ENCODE results near the gene CLMP.

Gene CLMP, protein sequence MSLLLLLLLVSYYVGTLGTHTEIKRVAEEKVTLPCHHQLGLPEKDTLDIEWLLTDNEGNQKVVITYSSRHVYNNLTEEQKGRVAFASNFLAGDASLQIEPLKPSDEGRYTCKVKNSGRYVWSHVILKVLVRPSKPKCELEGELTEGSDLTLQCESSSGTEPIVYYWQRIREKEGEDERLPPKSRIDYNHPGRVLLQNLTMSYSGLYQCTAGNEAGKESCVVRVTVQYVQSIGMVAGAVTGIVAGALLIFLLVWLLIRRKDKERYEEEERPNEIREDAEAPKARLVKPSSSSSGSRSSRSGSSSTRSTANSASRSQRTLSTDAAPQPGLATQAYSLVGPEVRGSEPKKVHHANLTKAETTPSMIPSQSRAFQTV

DNA sequence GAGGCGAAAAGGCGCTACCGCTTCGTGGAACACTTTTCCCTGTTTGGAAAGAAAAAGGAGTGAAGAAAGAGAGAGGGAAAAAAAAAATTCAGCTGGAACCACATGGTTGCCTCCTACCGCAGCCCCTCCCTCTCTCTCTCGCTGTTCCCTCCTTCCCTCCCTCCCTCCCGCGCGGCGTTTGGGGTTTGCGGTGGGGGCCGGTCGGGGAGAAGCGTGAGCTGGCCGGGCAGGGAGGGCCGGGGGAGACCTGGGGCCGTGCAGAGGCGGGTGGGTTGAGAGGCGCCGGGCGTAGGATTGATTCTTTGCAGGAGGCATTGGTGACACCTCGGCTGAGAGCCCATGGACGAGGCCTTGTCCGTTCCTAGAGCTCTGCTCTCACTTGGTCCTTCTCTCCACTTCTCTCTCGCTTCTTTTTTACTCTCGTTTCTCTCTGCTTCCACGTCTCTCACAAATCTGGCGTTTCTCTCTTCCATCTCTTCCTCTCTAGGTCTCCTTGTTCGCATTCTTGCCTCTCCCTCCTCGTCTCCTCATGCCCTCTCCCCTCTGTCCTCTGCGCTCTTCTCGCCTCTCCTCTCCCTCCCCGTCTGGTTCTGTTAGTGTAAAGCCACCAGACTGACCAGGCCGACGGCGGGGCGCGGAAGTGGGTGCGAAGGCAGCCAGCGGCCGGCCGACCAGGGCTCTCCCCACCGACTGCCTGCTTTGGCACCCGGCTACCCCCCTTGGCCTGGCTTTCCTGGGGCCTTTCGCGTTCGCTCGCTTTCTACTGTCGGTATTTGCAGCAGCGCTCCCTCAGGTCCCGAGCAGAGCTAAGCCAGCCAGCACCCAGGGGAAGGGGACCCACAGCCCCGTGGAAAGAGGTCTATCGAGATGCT lies at the start of gene CLMP:
TSS of gene CLMP (minus strand) at position 61 of the 872 bp plus-strand sequence. CDS start 308 bp downstream, outside the sequence.
- TF ChIP-seq GATA3 (IDR thresholded peaks at IDR 0.05; ENCODE audit: low read depth, low read length) (no peak), GATA2 (IDR thresholded peaks at IDR 0.05; ENCODE audit: low read depth, low read length) (no peak)

GRCh38 chr11:123241874-123242543 lies 47.0 kb upstream of the CLMP start:
- no peak for TF ChIP-seq GATA3 (IDR thresholded peaks at IDR 0.05; ENCODE audit: low read depth, low read length)
- no peak for TF ChIP-seq GATA2 (IDR thresholded peaks at IDR 0.05; ENCODE audit: low read depth, low read length)

- no peak for TF ChIP-seq GATA2 (IDR thresholded peaks at IDR 0.05; ENCODE audit: low read depth, low read length)
- no peak for TF ChIP-seq GATA3 (IDR thresholded peaks at IDR 0.05; ENCODE audit: low read depth, low read length)
These were observed 46.2 kb upstream of the CLMP start for GRCh38 chr11:123241294-123241693.

DNA sequence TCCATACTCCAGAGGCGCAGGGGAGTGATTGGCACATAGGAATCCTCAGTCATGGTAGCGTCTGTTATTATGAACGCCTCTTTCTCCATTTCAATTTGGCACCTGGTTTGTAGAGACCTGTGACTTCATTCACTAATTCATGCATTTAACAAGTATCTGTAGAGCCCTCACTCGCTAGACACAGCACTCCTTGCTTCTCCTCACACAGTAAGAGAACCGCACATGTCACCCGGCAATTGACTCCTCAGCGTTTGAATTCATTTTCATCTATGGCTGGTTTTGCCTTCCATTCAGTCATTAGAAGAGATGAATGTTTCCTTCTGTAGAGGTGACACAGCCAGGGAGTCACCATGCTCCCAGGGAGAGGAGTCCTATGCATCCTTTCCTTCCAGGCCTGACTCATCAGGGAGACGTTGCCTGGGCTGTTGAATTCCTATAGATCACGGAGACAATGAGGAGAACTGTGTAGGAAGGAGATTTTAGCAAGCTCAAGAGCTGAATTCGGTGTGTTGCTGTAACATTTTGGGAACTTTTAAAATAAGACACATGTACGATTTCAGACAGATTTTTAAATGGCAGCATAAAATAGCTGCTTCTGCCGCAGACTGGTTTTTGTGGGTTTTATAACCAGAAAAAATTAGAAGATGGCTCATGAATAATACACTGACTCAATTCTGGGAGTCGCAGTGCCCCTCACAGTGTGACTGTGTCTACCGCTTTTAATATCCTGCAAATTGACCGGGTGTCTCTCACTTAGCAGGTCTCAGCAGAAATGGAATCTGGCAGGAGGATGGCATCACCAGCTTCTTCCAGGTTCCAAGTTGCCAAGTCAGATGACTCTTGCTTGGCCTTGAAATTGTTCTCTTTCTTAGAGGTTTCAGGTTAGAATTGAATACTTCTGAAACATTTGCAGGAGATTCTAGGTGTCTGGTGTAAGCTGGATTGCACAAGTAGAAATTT lies 44.4 kb upstream of the CLMP start:
- no peak for TF ChIP-seq GATA3 (IDR thresholded peaks at IDR 0.05; ENCODE audit: low read depth, low read length)
- TF ChIP-seq GATA2 (IDR thresholded peaks at IDR 0.05; ENCODE audit: low read depth, low read length): no peak

DNA sequence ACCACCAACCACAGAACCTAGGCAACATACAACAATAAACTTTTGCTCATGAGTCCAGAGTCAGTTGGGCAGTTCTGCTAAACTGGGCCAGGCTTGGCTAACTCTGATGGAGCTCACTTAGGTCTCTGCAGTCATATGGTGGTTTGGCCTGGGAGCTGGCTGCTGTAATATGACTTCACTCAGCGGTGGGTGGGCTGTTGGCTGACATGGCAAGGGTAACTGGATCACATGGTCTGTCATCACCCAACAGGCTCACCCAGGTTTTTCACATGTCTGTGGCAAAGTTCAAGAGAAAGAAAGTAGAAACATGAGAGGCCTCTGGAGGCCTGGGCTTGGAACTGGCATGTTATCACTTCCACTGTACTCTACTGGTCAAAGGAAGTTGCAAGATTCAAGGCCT lies 43.2 kb upstream of the CLMP start:
- TF ChIP-seq GATA2 (IDR thresholded peaks at IDR 0.05; ENCODE audit: low read depth, low read length) (no peak), GATA3 (IDR thresholded peaks at IDR 0.05; ENCODE audit: low read depth, low read length) (no peak)

GRCh38 chr11:123236879-123237278 lies 41.8 kb upstream of the CLMP start:
- TF ChIP-seq GATA2 (IDR thresholded peaks at IDR 0.05; ENCODE audit: low read depth, low read length): no peak
- TF ChIP-seq GATA3 (IDR thresholded peaks at IDR 0.05; ENCODE audit: low read depth, low read length): no peak

DNA sequence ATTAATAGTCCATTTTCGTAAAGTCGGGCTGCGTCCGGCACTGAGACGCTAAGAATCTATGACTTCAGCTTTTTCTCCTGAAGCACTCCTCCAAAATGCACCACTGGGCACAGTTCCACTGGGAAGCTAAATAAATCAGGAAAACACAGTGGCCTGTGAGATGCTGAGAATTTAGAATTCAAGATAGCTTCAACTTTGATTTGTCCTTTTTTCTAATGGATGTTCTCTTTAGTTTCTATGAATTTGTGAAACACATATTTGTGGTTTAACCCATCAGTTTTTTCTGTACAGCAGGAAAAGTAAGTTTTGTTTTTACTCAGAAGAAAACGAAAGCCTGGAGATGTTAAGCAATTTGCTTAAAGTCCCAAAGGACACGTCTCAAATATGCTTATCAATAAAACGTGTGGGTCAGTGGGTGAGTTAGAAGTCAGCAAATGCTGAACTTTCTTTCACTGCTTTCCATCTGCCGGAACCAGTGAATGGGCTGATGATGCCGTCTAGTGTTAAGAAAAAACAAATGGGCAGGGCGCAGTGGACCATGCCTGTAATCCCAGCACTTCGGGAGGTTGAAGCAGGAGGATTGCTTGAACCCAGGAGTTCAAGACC lies 40.7 kb upstream of the CLMP start:
- TF ChIP-seq GATA2 (IDR thresholded peaks at IDR 0.05; ENCODE audit: low read depth, low read length) (no peak), GATA3 (IDR thresholded peaks at IDR 0.05; ENCODE audit: low read depth, low read length) (no peak)

GRCh38 chr11:123235117-123235655 lies 40.1 kb upstream of the CLMP start:
- no peak for TF ChIP-seq GATA2 (IDR thresholded peaks at IDR 0.05; ENCODE audit: low read depth, low read length)
- TF ChIP-seq GATA3 (IDR thresholded peaks at IDR 0.05; ENCODE audit: low read depth, low read length): no peak

DNA sequence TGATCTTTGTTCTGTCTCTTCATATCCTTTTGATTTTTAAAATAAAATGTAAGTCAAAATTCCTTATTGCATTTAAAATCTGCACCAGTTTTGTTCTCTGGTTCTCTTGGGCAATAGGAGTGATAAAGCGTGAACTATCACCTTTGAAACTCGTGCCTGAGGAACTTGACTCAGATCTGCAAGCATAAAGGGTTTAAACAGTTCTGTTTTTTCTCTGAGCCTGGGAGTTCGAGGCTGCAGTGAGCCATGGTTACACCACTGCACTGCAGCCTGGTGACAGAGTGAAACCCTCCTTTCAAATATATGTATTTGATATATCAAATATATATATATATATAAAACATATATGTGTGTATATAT lies 38.9 kb upstream of the CLMP start:
- TF ChIP-seq GATA3 (IDR thresholded peaks at IDR 0.05; ENCODE audit: low read depth, low read length) (no peak), GATA2 (IDR thresholded peaks at IDR 0.05; ENCODE audit: low read depth, low read length) (no peak)

GRCh38 chr11:123233280-123233974 lies 38.4 kb upstream of the CLMP start:
- TF ChIP-seq GATA2 (IDR thresholded peaks at IDR 0.05; ENCODE audit: low read depth, low read length) (no peak), GATA3 (IDR thresholded peaks at IDR 0.05; ENCODE audit: low read depth, low read length) (no peak)

DNA sequence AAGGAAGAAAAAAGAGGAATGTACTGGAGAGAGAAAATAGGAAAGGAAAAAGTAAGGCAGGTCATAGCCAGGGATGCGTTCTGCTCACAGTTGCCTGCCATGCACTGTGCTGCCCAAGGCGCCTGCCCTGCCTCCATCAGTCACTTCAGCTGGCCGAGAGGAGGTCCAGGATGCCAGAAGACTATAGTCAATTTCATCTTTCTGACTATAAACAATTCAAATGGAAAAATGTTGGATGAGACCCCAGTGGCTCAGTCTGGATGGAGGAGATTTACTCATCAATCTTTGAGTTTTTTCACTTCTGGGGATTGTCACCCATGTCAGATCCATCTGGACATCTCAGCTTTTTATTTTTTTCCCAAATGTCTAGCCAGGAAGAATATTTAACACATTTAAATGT lies 36.7 kb upstream of the CLMP start:
- TF ChIP-seq GATA2 (IDR thresholded peaks at IDR 0.05; ENCODE audit: low read depth, low read length) (no peak), GATA3 (IDR thresholded peaks at IDR 0.05; ENCODE audit: low read depth, low read length) (no peak)

DNA sequence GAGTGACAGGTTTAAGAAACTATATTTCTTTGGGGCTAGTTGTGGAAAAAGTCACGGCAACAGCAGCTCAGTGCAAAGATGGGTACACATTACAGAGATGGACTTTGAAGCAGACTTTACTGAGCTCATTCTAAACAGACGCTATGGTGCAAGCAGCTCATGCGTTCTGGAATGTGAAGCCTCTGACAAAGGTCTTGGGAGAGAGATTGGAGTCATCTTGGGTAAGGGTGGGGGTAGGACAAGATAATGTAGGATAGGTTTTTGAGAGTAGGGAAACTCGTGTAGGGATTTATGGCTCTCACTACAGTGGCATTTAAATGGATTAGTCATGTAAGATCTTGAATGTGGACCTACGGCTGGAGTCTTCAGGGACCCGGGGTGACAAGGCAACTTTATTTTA lies 36.2 kb upstream of the CLMP start:
- TF ChIP-seq GATA2 (IDR thresholded peaks at IDR 0.05; ENCODE audit: low read depth, low read length) (no peak), GATA3 (IDR thresholded peaks at IDR 0.05; ENCODE audit: low read depth, low read length) (no peak)

All from SH-SY5Y (cell line).